GM19438 (cell line): Measurements from ENCODE around the gene SRP72.
A peak's percentile ranks its signal among the peaks of the same experiment; 100 is the strongest.
"Not testable (repeated sequence)": the region's sequence is repeated elsewhere in the genome, so short reads cannot be mapped to it uniquely, and the experiment has no call there.

ENCODE experiments used
- ATAC-seq: cut with Tn5 transposase; IDR thresholded peaks from one replicate; pipeline ENCODE4 v1.9.1; 2021; ENCODE audit warnings: low read depth; ENCODE audit not compliant: unreplicated experiment

SRP72 gene, protein sequence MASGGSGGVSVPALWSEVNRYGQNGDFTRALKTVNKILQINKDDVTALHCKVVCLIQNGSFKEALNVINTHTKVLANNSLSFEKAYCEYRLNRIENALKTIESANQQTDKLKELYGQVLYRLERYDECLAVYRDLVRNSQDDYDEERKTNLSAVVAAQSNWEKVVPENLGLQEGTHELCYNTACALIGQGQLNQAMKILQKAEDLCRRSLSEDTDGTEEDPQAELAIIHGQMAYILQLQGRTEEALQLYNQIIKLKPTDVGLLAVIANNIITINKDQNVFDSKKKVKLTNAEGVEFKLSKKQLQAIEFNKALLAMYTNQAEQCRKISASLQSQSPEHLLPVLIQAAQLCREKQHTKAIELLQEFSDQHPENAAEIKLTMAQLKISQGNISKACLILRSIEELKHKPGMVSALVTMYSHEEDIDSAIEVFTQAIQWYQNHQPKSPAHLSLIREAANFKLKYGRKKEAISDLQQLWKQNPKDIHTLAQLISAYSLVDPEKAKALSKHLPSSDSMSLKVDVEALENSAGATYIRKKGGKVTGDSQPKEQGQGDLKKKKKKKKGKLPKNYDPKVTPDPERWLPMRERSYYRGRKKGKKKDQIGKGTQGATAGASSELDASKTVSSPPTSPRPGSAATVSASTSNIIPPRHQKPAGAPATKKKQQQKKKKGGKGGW

GRCh38 chr4:56467284-56468096, at the start of gene SRP72:
SRP72 (plus strand) TSS chr4:56467617; CDS start chr4:56467636, 19 bp downstream.
- peak; percentile 87 for ATAC-seq

DNA sequence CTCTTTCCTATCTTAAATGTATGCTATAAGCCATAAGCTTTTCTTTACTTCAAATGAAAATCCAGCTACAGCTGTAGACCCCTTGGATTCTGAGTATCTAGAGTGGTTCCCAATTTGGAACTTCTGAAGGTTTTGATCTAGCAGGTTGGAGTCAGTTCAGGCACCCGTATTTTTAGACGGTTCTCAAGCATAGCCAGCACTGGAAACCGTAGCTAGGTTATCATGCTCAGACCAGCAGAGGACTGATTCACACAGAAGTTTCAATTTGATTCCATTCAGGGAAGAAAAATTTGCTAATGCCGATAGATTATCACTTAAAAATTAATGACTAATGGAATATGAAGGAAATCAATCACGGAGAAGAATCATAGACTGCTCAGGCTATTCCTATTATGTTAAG, 43.2 kb upstream of the SRP72 start:
- ATAC-seq, result no peak

DNA sequence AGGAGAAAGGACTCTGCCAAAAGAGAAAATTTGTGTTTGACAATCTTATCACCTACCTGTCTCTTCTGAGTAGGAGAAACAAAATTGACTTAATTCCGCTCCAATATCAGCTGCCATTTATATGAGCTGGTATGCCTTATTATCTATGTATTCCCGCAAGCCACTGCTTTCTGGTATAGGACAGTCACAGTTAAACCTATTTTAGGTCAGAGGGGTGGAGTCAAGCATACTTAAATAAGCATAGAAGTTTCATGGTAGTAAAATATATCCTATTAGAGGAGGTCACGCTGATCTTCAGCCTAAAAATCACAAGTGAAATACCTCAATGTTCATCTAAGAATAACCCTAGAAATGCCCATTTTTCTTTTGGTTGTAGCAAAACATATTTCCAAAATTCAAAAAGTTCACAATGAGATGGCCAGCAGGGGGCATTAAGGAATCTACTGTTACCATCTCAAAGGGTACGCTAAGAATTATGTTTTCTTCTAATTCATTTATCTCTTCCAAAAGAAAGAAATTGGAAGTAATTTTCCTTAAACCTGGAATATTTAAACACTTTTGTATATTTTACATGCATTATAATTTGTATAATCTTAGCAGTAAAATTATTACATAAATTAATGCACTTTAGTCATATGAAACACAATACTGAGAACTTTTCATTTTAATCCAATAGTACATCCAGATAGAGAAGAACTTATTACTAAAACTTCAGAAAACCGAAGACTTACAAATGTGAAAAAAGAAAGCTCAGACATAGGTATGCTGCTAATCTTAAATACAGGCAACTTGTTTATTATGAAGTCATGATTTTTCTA, 42.5 kb upstream of the SRP72 start:
- no peak for ATAC-seq

DNA sequence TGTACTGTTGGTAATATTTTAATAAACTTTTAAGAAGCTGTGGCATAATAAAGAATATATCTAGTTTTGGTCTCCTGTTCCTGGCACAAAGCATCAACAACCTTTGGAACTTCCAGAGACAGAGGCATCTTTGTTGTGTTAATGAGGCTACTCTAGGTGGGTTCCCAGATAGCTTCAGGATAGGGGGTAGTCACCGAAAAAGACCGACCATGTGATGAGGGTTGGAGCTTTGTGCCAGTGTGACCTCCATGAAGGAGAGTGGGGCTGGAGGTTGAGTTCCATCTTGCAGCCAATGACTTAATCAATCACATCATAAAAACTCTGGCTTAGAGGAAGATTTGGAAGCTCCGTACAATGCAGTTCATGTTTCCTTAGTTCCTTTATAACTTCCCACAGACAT, 41.9 kb upstream of the SRP72 start:
- ATAC-seq, result no peak

DNA sequence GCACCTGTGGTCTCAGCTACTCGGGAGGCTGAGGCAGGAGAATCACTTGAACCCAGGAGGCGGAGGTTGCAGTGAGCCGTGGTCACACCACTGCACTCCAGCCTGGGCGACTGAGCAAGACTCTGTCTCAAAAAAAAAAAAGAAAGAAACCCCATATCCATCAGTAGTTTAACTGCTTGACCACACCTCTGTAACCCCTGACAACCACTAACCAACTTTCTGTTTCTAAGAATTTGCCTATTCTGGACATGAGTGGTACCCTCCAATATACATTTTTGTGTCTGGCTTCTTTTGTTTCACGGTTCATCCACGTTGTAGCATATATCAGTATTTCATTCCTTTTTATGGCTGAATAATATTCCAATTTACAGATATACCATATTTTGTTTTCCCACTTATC, 41.1 kb upstream of the SRP72 start:
- ATAC-seq, result peak; percentile 81

GRCh38 chr4:56427179-56427578, 40.2 kb upstream of the SRP72 start:
- no peak for ATAC-seq

- ATAC-seq, result no peak
Measured at GRCh38 chr4:56430203-56430602, 37.2 kb upstream of the SRP72 start.

GRCh38 chr4:56433280-56433679, 34.1 kb upstream of the SRP72 start:
- no peak for ATAC-seq

DNA sequence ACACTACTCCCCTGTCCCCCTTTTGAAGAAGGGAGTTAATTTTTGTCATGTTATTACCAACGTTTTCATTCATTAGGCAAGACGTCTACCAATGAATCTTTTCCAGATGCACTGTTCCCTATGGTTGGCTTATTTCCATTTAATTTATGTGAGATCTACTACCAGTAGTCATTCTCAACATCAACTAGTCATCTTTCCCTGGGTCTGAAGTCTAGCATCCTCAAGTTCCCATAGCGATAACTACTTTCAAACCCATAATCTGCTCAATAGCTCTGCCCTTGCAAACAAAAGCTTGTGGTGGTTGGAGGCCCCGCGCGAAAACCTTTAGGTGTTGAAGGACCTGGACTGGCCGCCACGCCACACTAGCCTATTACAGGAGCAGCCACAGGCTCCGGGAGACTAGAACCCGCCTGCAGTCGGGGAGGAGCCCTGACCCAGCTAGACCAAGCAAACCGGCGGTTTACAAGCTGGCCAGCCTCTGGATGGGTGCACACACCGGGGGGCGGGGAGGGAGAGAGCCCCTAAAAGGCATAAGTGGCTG, 32.7 kb upstream of the SRP72 start:
- ATAC-seq, result peak; percentile 33

DNA sequence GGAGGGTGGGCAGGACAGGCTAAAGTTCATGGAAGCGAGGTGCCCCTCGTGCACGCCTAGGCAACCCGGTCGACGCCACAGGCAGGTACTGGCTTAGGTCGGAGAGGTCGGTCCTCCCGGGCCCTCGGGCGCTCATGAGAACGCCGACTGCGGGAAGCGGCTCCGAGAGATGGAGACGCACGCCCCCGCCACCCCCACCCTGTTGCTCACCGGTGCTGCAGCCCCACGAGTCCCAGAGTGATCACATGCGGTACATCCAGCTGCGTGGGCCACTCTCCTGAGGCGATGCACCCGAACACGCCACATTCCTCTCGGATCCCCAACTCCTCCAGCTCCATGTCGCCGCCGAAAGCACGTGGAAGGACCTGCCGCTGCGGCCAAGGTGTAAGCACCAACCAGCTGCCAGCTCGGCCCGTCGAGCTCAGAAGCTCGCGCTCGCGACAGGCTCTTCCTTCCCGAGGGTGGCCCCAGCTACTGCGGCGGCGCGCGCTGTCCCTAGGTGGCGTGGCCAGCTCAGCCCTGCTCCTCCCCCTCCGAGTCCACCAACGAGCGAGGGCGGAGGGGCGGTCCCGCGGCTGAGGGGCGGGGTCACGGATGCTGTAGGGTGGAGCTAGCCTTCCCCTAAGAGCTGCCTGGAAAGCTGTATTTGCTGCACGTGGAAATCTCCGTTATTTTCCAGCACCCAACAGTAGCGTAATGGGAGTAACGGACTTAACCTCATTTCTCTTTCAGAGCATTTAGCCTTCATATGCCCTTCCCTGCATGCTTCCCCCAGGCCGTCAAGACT, 32.1 kb upstream of the SRP72 start, which contains the start of gene PPAT:
TSS of gene PPAT (minus strand) at position 476 of the 787 bp plus-strand sequence. CDS start at position 338, 138 bp downstream.
- peak; percentile 62 for ATAC-seq

DNA sequence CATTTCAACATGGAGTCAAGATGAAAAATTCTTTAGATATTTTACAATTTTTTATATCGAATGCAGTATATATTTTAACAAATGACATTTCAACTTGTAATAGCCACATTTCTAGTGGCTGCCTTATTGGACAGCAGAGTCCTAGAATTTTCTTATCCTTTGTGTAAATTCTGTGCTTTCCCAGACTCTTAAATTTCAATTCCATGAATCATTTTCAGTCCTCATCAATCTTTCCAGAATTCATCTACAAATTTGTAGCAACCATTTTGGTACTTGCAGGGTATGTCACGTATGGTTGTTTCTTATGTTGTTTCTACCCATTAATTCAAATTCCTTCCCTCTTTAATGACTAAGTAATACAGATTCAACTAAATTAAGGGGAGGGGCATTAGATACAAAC, 28.7 kb upstream of the SRP72 start:
- no peak for ATAC-seq

- no peak for ATAC-seq
Measured at GRCh38 chr4:56440983-56441382, 26.4 kb upstream of the SRP72 start.

DNA sequence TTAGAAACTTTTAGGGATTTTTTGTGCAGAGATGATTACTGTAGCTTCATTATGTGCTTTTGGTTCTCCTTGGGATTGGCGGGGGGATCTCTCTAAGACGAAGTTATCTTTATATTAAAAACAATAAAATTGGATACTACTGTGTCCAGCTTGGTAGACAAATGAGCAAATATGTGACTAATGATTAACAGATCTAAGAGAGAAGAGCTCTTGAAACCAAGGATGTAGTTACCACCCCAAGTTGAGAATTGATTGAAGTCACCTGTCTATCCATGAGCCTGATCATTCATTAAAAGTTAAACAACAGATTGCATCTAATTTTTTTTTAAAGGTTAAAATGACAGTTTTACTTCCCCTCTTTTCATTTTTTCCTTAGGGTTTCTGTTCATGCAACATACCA, 22.7 kb upstream of the SRP72 start:
- ATAC-seq, result no peak

- ATAC-seq, result no peak
Measured at GRCh38 chr4:56445699-56446098, 21.7 kb upstream of the SRP72 start.

DNA sequence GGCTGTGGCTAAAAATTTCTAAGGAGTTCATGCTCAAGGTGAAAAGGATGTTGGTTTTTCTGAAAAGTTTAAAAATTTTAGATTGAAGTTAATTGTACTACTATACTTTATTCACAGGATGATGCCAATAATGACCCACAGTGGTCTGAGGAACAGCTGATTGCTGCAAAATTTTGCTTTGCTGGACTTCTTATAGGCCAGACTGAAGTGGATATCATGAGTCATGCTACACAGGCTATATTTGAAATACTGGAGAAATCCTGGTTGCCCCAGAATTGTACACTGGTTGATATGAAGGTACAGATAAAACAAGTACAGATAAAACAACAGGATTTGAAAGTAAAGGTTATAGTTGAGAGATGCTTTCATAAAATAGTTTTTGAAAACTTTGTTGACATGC, 19.1 kb upstream of the SRP72 start:
- ATAC-seq, result no peak

DNA sequence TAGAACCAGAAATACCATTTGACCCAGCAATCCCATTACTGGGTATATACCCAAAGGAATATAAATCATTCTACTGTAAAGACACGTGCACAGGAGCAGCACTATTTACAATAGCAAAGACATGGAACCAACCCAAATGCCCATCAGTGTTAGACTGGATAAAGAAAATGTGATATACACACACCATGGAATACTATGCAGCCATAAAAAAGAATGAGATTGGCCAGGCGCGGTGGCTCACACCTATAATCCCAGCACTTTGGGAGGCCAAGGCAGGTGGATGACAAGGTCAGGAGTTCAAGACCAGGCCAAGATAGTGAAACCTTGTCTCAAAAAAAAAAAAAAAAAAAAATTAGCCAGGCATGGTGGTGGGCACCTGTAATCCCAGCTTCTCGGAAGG, 17.9 kb upstream of the SRP72 start:
- not testable (repeated sequence) for ATAC-seq

GRCh38 chr4:56450342-56450741, 17.1 kb upstream of the SRP72 start:
- ATAC-seq, result no peak

DNA sequence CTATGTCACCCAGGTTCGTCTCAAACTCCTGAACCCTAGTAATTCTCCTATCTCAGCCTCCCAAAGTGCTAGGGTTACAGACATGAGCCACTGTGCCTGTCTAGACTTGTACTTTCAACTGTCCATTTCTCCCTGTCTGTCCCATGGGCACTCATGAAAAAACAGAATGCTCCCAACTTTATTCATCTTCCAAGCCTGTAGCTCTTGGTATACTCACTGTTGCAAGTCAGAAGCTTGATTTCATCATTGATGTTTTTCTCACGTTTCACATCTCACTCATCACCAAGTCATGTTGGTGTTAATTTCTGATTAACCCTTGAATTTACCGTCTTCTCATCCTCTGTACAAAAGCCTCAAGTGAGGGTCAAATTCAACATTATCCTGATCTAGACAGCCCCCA, 7.3 kb upstream of the SRP72 start:
- no peak for ATAC-seq

DNA sequence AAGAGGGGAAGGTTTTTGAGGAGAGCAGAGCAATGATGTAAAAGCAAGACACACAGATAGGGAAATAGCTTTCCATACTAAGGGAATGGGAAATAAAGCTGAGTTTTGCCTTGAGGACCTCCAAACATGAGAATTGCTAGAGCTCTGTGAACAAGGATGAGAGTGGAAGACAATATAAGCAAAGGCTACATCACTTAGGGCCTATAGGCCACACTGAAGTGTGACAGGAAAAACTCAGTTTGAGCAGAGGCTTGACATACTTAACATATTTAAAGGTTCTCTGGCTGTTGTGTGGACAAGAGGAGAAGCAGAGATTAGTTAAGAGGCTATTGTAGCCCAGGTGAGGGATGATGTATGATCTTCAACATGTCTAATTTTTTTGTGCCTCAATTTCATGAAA, 5.3 kb upstream of the SRP72 start:
- ATAC-seq, result no peak
